Pulmonary artery endothelial cell (primary cell): Measurements from ENCODE around the gene KRT2. TPM values are rescaled to one million over a fixed set of nuclear protein-coding genes. Genes with fewer than 3 reads are reported as not detected.

Source experiments
- DNase-seq: peaks from one replicate; pipeline ENCODE4 v3.0.0-alpha.2; 2011; ENCODE audit warnings: low read depth, low spot score
- total RNA-seq: library from RNA; depleted of rRNA; stranded (reverse); fragments of >200 nt; gene quantifications from 2 replicates; pipeline ENCODE4 v1.2.3, GENCODE V29; 2014

KRT2 gene
- total RNA-seq, 1 donor from 2014 or later: not detected

GRCh38 chr12:52617403-52617785, 34.6 kb downstream of the KRT2 start:
- no peak for DNase-seq

- DNase-seq: no peak
Observed at GRCh38 chr12:52616680-52617402, 35.2 kb downstream of the KRT2 start.

- no peak for DNase-seq
Observed at GRCh38 chr12:52615912-52616311, 36.1 kb downstream of the KRT2 start.

- no peak for DNase-seq
Observed at GRCh38 chr12:52615208-52615868, 36.7 kb downstream of the KRT2 start.

GRCh38 chr12:52614381-52615207, 37.4 kb downstream of the KRT2 start:
- DNase-seq: no peak

- DNase-seq: no peak
Observed at GRCh38 chr12:52613384-52614030, 38.5 kb downstream of the KRT2 start.

- no peak for DNase-seq
Observed at GRCh38 chr12:52612431-52613383, 39.3 kb downstream of the KRT2 start.

GRCh38 chr12:52611080-52611468, 40.9 kb downstream of the KRT2 start:
- DNase-seq: no peak

GRCh38 chr12:52608826-52609630, 43.0 kb downstream of the KRT2 start:
- DNase-seq: no peak

GRCh38 chr12:52608161-52608560, 43.9 kb downstream of the KRT2 start:
- no peak for DNase-seq

- DNase-seq: no peak
Observed at GRCh38 chr12:52607314-52607713, 44.7 kb downstream of the KRT2 start.

- DNase-seq: no peak
Observed at GRCh38 chr12:52606581-52607218, 45.3 kb downstream of the KRT2 start.

GRCh38 chr12:52606096-52606495, 45.9 kb downstream of the KRT2 start:
- DNase-seq: no peak

- DNase-seq: no peak
Observed at GRCh38 chr12:52605542-52605941, 46.5 kb downstream of the KRT2 start.

- DNase-seq: no peak
Observed at GRCh38 chr12:52604859-52605258, 47.2 kb downstream of the KRT2 start.

GRCh38 chr12:52603314-52603713, 48.7 kb downstream of the KRT2 start:
- no peak for DNase-seq

- no peak for DNase-seq
Observed at GRCh38 chr12:52602552-52602951, 49.5 kb downstream of the KRT2 start.

- no peak for DNase-seq
Observed at GRCh38 chr12:52601671-52602070, 50.3 kb downstream of the KRT2 start.

- DNase-seq: no peak
Observed at GRCh38 chr12:52600941-52601481, 51.0 kb downstream of the KRT2 start, which contains the start of gene KRT72. TSS of gene KRT72 (minus strand) at chr12:52601463. CDS start at chr12:52601452, 11 bp downstream.
